Spleen (tissue), 7 donors: ENCODE results near the gene CDK8.

Source experiments
- POLR2A ChIP-seq, 3 donors: fragments of 450-650 bp; IDR thresholded peaks; one replicate each; pipeline ENCODE4 v1.5.1; 2017; ENCODE audit warnings: antibody characterized with exemption in 3 of 3, mild to moderate bottlenecking in 1 of 3
- POLR2AphosphoS5 ChIP-seq, 3 donors: sonication (generic); formaldehyde crosslinking; IDR thresholded peaks; one replicate each; pipeline ENCODE4 v1.5.1; 2017; ENCODE audit warnings: antibody characterized with exemption in 3 of 3
- TF ChIP-seq, protein P1 (sequence below), 11 experiments: fragments of 200-600 bp in 7 of 11; fragments of 450-650 bp in 4 of 11; sonication (generic) in 4 of 11; IDR thresholded peaks in 8 of 11; conservative IDR thresholded peaks in 3 of 11; 1 replicate in 7 of 11; 2 replicates in 4 of 11; pipeline versions ENCODE4 v1.4.0 to v1.8.0; 2016 to 2021; ENCODE audit warnings: antibody characterized with exemption in 11 of 11, inconsistent platforms in 4 of 11, mild to moderate bottlenecking in 1 of 11
- donor health status: DM: no; HTN: no; CAD: no; lungs with moderate emphysema.
- donor health status: DM: no; HTN: no; CAD: no.
- donor health status: DM: no; HTN: no; CAD: no.

DNA sequence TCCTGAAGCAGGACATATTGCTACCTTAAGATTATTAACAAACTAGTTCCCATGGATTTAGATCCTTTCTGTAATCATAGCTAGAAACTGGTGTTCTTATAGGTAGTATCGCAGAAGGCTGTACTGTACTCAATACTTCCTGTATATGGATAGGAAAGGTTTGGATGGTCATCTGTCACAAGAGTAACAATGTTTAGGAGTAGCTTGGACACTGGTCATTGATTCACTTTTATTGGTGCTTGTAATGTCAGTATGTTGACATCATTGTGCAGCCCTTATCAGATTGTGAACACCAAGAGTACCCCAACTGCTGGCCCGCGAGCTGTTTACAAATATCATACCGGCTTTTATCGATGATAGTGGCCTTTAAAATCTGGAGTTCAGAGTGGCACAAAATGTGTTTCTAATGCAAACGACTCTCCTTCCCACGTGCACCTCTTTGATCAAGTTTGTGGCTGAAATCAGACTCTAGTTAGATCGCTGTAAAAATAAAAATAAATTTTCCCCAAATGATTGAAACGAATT, 605 bp upstream of the CDK8 start:
- TF ChIP-seq, protein P1, sequence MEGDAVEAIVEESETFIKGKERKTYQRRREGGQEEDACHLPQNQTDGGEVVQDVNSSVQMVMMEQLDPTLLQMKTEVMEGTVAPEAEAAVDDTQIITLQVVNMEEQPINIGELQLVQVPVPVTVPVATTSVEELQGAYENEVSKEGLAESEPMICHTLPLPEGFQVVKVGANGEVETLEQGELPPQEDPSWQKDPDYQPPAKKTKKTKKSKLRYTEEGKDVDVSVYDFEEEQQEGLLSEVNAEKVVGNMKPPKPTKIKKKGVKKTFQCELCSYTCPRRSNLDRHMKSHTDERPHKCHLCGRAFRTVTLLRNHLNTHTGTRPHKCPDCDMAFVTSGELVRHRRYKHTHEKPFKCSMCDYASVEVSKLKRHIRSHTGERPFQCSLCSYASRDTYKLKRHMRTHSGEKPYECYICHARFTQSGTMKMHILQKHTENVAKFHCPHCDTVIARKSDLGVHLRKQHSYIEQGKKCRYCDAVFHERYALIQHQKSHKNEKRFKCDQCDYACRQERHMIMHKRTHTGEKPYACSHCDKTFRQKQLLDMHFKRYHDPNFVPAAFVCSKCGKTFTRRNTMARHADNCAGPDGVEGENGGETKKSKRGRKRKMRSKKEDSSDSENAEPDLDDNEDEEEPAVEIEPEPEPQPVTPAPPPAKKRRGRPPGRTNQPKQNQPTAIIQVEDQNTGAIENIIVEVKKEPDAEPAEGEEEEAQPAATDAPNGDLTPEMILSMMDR (IDR thresholded peaks at IDR 0.05 in 8 of 11, conservative IDR thresholded peaks at IDR 0.05 in 3 of 11): no peak
- TF ChIP-seq POLR2AphosphoS5 (IDR thresholded peaks at IDR 0.05) (no peak), POLR2A (IDR thresholded peaks at IDR 0.05) (no peak)
